Kidney (tissue), 14 donors: ENCODE measurements around the gene KRT15. TPM values are rescaled to one million over a fixed set of nuclear protein-coding genes. Genes with fewer than 3 reads are reported as not detected.

ENCODE experiments used
- DNase-seq, 5 donors: peaks; one replicate each; pipeline ENCODE4 v3.0.0-alpha.2; 2013 to 2020
- FAIRE-seq: peaks from 2 replicates; lab custom pipeline; 2012; peaks lifted over from hg19 to GRCh38; lab: Jason Lieb, UNC
- H3K27ac ChIP-seq, 2 donors: one replicate each; pipeline ENCODE4 v1.7.0; 2013; ENCODE audit warnings: low read depth in 2 of 2, low read length in 2 of 2, inconsistent platforms in 1 of 2
- H3K27me3 ChIP-seq: one replicate; pipeline ENCODE4 v1.7.1; 2013; ENCODE audit warnings: low read length, inconsistent platforms; ENCODE audit not compliant: control insufficient read depth, insufficient read depth
- H3K36me3 ChIP-seq, 3 donors: one replicate each; pipeline versions ENCODE4 v1.7.0 to v1.7.1; 2013; ENCODE audit warnings: low read length in 3 of 3, control low read depth in 1 of 3, inconsistent platforms in 1 of 3; ENCODE audit not compliant: insufficient read depth in 3 of 3, control insufficient read depth in 2 of 3
- H3K4me1 ChIP-seq, 3 donors: one replicate each; pipeline versions ENCODE4 v1.7.0 to v1.7.1; 2013; ENCODE audit warnings: low read length in 3 of 3, inconsistent platforms in 1 of 3, low read depth in 1 of 3; ENCODE audit not compliant: control insufficient read depth in 2 of 3, insufficient read depth in 2 of 3
- H3K4me3 ChIP-seq, 3 donors: one replicate each; pipeline versions ENCODE4 v1.7.0 to v1.8.1; 2013; ENCODE audit warnings: low read length in 3 of 3, control low read depth in 1 of 3, inconsistent platforms in 1 of 3
- H3K9ac ChIP-seq, 3 donors: one replicate each; pipeline versions ENCODE4 v1.7.0 to v1.7.1; 2013; ENCODE audit warnings: low read length in 3 of 3, control low read depth in 1 of 3, inconsistent platforms in 1 of 3
- H3K9me3 ChIP-seq, 3 donors: one replicate each; pipeline versions ENCODE4 v1.7.0 to v1.7.1; 2013; ENCODE audit warnings: low read length in 3 of 3, control low read depth in 1 of 3, inconsistent platforms in 1 of 3; ENCODE audit not compliant: control insufficient read depth in 2 of 3, insufficient read depth in 1 of 3
- CTCF ChIP-seq: IDR thresholded peaks from 3 replicates; pipeline ENCODE4 v1.5.1; 2012; ENCODE audit warnings: mild to moderate bottlenecking, moderate library complexity, borderline replicate concordance; ENCODE audit not compliant: insufficient read depth; ENCODE audit errors: extremely low read depth
- intact Hi-C: fragments of 100-400 bp; cut with DNase I; formaldehyde crosslinking; loops from one replicate; pipeline ENCODE4 v1.11.1; 2022
- polyA plus RNA-seq: library from polyadenylated mRNA; stranded (reverse); fragments of 350-450 nt; fragmentation: Illumina TruSeq; extraction: RNeasy Lipid Tissue Mini Kit (QIAGEN cat#74804); gene quantifications from one replicate; pipeline ENCODE4 v1.2.3, GENCODE V29; 2014; ENCODE audit warnings: low read depth, low replicate concordance; ENCODE audit not compliant: insufficient read depth
- total RNA-seq: library from RNA; stranded (reverse); fragmentation: NEBNext Ultra II Directional; extraction: Animal tissue kit (Norgen Biotek cat#: 25700); gene quantifications from one replicate; pipeline ENCODE4 v1.2.1, GENCODE V29; 2021
- donor health status: control.
- donor health status: control.
- donor health status: control.
- donor health status: control.
- donor health status: control.
- donor health status: DM: yes; HTN: yes; CAD: no.
- donor health status: Normal renal cell carcinoma (clear cell type).

KRT15 gene
- total and polyA plus RNA-seq, 2 donors from 2014 or later: 0.15 to 2.8 TPM

GRCh38 chr17:41468346-41468745 is 50.3 kb downstream of the KRT15 start:
- H3K36me3 ChIP-seq: no peaks in the 10 kb centered on the region
- TF ChIP-seq CTCF: no peak
- H3K4me1 ChIP-seq: no peaks in the 10 kb centered on the region
- peaks cover 0 to 11% (median 0%) of the 10 kb centered on the region in 3 donors for H3K9me3 ChIP-seq
- H3K9ac ChIP-seq: no peak overlapping the region
- FAIRE-seq: no peak
- H3K4me3 ChIP-seq: no peak overlapping the region
- H3K27me3 ChIP-seq: no peaks in the 10 kb centered on the region
- H3K27ac ChIP-seq: no peak overlapping the region
- intact Hi-C loops: no loop called here
- no peak for DNase-seq

- FAIRE-seq: no peak
- Histone ChIP-seq H3K9me3 (peaks cover 0 to 11% (median 0%) of the 10 kb centered on the region in 3 donors), H3K4me3 (no peak overlapping the region), H3K9ac (no peak overlapping the region), H3K36me3 (no peaks in the 10 kb centered on the region), H3K27ac (no peak overlapping the region), H3K4me1 (no peaks in the 10 kb centered on the region), H3K27me3 (no peaks in the 10 kb centered on the region)
- DNase-seq: no peak
- TF ChIP-seq CTCF: no peak
- intact Hi-C loops: no loop called here
Measured at GRCh38 chr17:41467561-41467960, 51.1 kb downstream of the KRT15 start.

GRCh38 chr17:41466988-41467387 is 51.7 kb downstream of the KRT15 start, which contains the start of gene KRT32:
TSS of gene KRT32 (minus strand) at chr17:41467386. CDS start at chr17:41467325, 61 bp downstream.
- Histone ChIP-seq H3K9ac (no peak within 1 kb of the TSS), H3K9me3 (peaks cover 0 to 10% (median 0%) of the 10 kb centered on the region in 3 donors), H3K27ac (no peak within 1 kb of the TSS), H3K36me3 (no peaks in the 10 kb centered on the region), H3K27me3 (no peaks in the 10 kb centered on the region), H3K4me1 (no peaks in the 10 kb centered on the region), H3K4me3 (no peak within 1 kb of the TSS)
- intact Hi-C loops: no loop called here
- DNase-seq (no peak), FAIRE-seq (no peak)
- TF ChIP-seq CTCF: no peak

- peaks cover 0 to 6% (median 0%) of the 10 kb centered on the region in 3 donors for H3K9me3 ChIP-seq
- intact Hi-C loops: no loop called here
- DNase-seq (no peak), FAIRE-seq (no peak)
- H3K9ac ChIP-seq: no peak overlapping the region
- no peaks in the 10 kb centered on the region for H3K27me3 ChIP-seq
- no peaks in the 10 kb centered on the region for H3K4me1 ChIP-seq
- no peak for TF ChIP-seq CTCF
- no peaks in the 10 kb centered on the region for H3K36me3 ChIP-seq
- H3K4me3 ChIP-seq: no peak overlapping the region
- H3K27ac ChIP-seq: no peak overlapping the region
Measured at GRCh38 chr17:41464682-41465081, 54.0 kb downstream of the KRT15 start.
